Memory B cell (primary cell): Measurements from ENCODE around the gene FAM180A.

ENCODE experiments used
- ATAC-seq: fragments of 150-1000 bp; cut with Tn5 transposase; 2 replicates; pipeline ENCODE4 v1.10.0; 2021; ENCODE audit warnings: low read depth, mild to moderate bottlenecking, moderate library complexity
- DNase-seq, 2 donors: peaks; one replicate each; pipeline ENCODE4 v3.0.0; 2022; ENCODE audit warnings: low spot score in 2 of 2
- H3K27ac Mint-ChIP-seq: one replicate; pipeline ENCODE4 v1.8.0; 2022; ENCODE audit warnings: mild to moderate bottlenecking, moderate library complexity, mixed read lengths
- H3K27me3 Mint-ChIP-seq: one replicate; pipeline ENCODE4 v1.8.0; 2022; ENCODE audit warnings: mixed read lengths
- H3K36me3 Mint-ChIP-seq: one replicate; pipeline ENCODE4 v1.8.0; 2022; ENCODE audit warnings: mild to moderate bottlenecking, mixed read lengths
- H3K4me1 Mint-ChIP-seq: one replicate; pipeline ENCODE4 v1.8.0; 2022; ENCODE audit warnings: mixed read lengths
- H3K4me3 Mint-ChIP-seq: one replicate; pipeline ENCODE4 v1.8.0; 2022; ENCODE audit warnings: mild to moderate bottlenecking, moderate library complexity, mixed read lengths
- H3K9me3 Mint-ChIP-seq: one replicate; pipeline ENCODE4 v1.8.0; 2022; ENCODE audit warnings: mixed read lengths

The FAM180A gene

DNA sequence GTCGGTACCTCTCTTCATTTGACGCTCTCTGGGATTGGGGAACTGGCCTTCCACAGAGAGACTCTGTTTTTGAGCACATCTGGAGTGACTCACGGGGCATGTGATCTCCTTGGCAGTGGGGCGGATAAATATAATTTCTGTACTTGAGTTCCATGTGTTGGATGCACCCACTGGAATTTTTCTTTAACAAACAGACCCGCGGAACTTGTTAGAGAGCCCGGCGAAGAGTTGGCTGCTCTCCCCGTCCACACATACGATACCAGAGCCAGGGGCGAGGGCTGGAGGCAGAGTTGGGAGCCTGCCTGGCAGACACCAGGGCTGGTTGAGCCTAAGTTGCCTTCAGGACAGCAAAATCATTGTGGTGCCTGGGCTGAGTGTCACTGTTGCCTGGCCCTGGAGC lies at the start of gene FAM180A:
TSS of gene FAM180A (minus strand) at position 44 of the 400 bp plus-strand sequence. CDS start 233 bp downstream, outside the sequence.
- Mint-ChIP-seq H3K36me3 (no peaks in the 10 kb centered on the region), H3K4me3 (no peak within 1 kb of the TSS), H3K27ac (no peak within 1 kb of the TSS), H3K4me1 (no peaks in the 10 kb centered on the region), H3K27me3 (peaks cover 5% of the 10 kb centered on the region), H3K9me3 (no peaks in the 10 kb centered on the region)
- ATAC-seq (no peak), DNase-seq (no peak)

DNA sequence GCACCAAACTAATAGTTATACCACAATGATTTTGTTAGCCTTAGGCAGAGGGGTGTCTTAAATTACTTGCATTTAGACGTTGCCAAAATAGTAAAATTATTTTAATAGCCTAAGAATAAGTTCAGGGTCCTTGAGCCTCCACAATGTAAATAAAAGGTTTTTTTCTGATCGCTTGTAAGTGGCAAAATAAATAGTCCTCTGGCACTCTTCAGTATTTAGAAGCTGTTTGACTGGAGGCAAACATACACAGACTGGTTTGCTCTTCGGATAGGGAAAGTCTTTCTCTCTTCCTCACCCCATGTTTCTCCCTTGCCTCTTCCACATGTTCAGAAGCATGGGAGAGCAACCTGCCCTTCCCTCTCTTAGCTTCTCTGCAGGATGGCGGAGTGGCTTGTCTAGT lies 49.5 kb upstream of the FAM180A start:
- peaks cover 2% of the 10 kb centered on the region for H3K36me3 Mint-ChIP-seq
- H3K27ac Mint-ChIP-seq = no peak overlapping the region
- peaks cover 5% of the 10 kb centered on the region for H3K4me1 Mint-ChIP-seq
- peaks cover 21% of the 10 kb centered on the region for H3K27me3 Mint-ChIP-seq
- no peak for ATAC-seq
- no peak overlapping the region for H3K4me3 Mint-ChIP-seq
- H3K9me3 Mint-ChIP-seq = no peaks in the 10 kb centered on the region
- DNase-seq = no peak

DNA sequence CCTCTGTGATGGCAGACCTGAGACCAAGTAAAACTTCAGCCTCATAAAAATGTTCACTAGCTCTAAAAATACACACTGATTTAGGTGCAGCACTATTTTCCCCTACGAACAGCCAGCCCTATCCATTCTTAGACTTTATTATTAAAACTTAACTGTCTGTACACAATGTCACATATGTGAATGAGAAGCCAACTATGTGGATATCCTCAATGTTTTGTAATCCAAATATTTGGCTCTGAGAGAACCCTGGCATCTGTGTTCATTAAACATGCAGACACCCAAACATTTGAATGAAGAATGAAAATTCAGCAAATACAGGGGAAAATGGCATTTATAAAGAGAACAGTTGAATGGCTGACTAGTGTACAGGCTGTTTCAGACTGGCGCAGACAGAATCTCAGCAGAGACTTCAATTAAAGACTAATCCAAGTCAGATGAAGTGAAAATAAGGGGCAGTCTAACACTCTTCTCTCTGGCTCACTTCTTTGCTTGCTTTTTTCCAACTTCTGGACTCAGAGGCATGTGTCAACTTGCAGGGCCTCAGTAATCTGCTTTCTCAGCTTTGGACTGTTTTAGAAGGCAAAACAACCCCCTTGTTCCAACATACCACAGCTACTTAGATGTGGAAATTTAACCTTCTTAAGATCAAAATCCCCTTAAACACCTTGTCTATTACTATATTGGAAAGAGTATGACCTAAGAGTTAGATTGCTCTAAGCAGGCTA lies 47.4 kb upstream of the FAM180A start:
- peaks cover 2% of the 10 kb centered on the region for H3K4me1 Mint-ChIP-seq
- no peaks in the 10 kb centered on the region for H3K9me3 Mint-ChIP-seq
- DNase-seq (no peak), ATAC-seq (no peak)
- H3K4me3 Mint-ChIP-seq = no peak overlapping the region
- H3K36me3 Mint-ChIP-seq = peaks cover 2% of the 10 kb centered on the region
- peaks cover 19% of the 10 kb centered on the region for H3K27me3 Mint-ChIP-seq
- no peak overlapping the region for H3K27ac Mint-ChIP-seq

GRCh38 chr7:135793841-135794240 lies 45.2 kb upstream of the FAM180A start:
- no peak overlapping the region for H3K4me3 Mint-ChIP-seq

GRCh38 chr7:135792866-135793265 lies 44.3 kb upstream of the FAM180A start:
- H3K27ac Mint-ChIP-seq = no peak overlapping the region
- no peak for ATAC-seq

More at GRCh38 chr7:135793841-135794240, 45.2 kb upstream of the FAM180A start:
- no peak for DNase-seq
- H3K27me3 Mint-ChIP-seq = peaks cover 11% of the 10 kb centered on the region
- no peak overlapping the region for H3K27ac Mint-ChIP-seq
- no peaks in the 10 kb centered on the region for H3K9me3 Mint-ChIP-seq
- ATAC-seq = no peak
- no peaks in the 10 kb centered on the region for H3K4me1 Mint-ChIP-seq
- peaks cover 2% of the 10 kb centered on the region for H3K36me3 Mint-ChIP-seq

DNA sequence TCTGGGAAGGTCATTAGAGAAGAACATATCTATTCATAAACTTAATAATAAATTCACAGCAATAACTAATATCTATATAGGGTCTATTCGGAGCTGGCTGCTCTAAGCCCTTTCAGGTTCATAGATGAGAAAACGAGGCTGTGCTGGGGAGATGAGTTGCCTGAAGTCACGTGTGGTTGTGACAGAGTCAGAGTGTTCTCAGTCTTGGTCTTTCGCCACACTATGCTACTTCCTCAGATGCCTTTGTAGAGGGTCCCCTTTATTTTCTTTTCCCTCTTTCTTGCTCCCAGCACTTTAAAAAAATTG lies 43.7 kb upstream of the FAM180A start:
- Mint-ChIP-seq H3K9me3 (no peaks in the 10 kb centered on the region), H3K4me3 (no peak overlapping the region), H3K36me3 (peaks cover 2% of the 10 kb centered on the region), H3K4me1 (no peaks in the 10 kb centered on the region), H3K27ac (no peak overlapping the region), H3K27me3 (peaks cover 10% of the 10 kb centered on the region)
- ATAC-seq = no peak
- no peak for DNase-seq

More at GRCh38 chr7:135792866-135793265, 44.3 kb upstream of the FAM180A start:
- Mint-ChIP-seq H3K9me3 (no peaks in the 10 kb centered on the region), H3K4me1 (no peaks in the 10 kb centered on the region), H3K36me3 (peaks cover 2% of the 10 kb centered on the region), H3K27me3 (peaks cover 10% of the 10 kb centered on the region), H3K4me3 (no peak overlapping the region)
- DNase-seq = no peak

DNA sequence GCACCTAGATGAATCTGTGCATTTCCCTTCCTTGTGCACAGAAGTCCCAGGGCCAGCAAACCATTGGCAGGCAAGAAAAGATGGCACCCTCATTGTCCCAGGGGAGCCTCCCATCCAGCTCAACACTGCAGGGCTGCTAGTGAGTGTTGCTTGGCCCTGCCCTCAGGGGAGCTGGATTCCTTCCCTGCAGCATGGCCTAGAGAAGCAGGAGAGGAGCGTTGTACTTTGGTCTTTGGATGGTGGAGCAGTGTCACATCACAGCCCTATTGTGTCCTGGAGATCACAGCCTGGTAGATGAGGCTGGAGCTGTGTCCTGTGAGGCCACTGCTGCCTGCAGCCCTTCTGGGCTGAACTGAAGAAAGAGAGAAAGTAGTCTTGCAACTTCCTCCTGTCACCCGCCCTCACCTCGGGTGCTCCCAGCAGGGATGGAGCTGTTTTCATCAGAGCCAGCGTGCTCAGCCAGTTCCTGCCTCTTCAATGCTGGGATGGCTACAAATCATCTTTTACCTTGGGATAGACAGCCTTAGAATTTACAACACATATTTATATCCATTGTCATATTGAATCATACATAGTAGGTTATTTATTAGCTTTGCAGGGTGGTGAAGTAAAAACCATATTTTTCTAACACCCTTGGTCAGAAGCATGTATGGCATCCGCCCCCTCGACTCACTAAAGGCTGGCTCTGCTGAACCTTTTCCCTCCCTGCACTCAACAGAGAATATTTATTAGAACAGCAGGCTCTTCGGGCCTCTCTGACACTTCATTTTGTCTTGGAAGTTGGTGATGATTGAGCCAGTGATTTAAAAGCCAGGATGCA lies 43.1 kb upstream of the FAM180A start:
- H3K4me1 Mint-ChIP-seq = no peaks in the 10 kb centered on the region
- no peaks in the 10 kb centered on the region for H3K9me3 Mint-ChIP-seq
- no peak overlapping the region for H3K4me3 Mint-ChIP-seq
- ATAC-seq (no peak), DNase-seq (no peak)
- H3K27me3 Mint-ChIP-seq = peaks cover 10% of the 10 kb centered on the region
- H3K27ac Mint-ChIP-seq = no peak overlapping the region
- H3K36me3 Mint-ChIP-seq = peaks cover 2% of the 10 kb centered on the region

- Mint-ChIP-seq H3K4me1 (no peaks in the 10 kb centered on the region), H3K9me3 (no peaks in the 10 kb centered on the region)
- no peak for ATAC-seq
Observed at GRCh38 chr7:135790371-135790977, 41.9 kb upstream of the FAM180A start.

GRCh38 chr7:135789956-135790355 lies 41.3 kb upstream of the FAM180A start:
- no peak overlapping the region for H3K27ac Mint-ChIP-seq
- H3K4me1 Mint-ChIP-seq = no peaks in the 10 kb centered on the region
- ATAC-seq (no peak), DNase-seq (no peak)
- H3K36me3 Mint-ChIP-seq = peaks cover 2% of the 10 kb centered on the region
- no peaks in the 10 kb centered on the region for H3K9me3 Mint-ChIP-seq
- no peak overlapping the region for H3K4me3 Mint-ChIP-seq
- peaks cover 14% of the 10 kb centered on the region for H3K27me3 Mint-ChIP-seq

More at GRCh38 chr7:135790371-135790977, 41.9 kb upstream of the FAM180A start:
- peaks cover 2% of the 10 kb centered on the region for H3K36me3 Mint-ChIP-seq
- no peak overlapping the region for H3K4me3 Mint-ChIP-seq
- peaks cover 12% of the 10 kb centered on the region for H3K27me3 Mint-ChIP-seq
- DNase-seq = no peak
- no peak overlapping the region for H3K27ac Mint-ChIP-seq

- H3K27me3 Mint-ChIP-seq = peaks cover 17% of the 10 kb centered on the region
- H3K27ac Mint-ChIP-seq = no peak overlapping the region
- no peak for ATAC-seq
- no peaks in the 10 kb centered on the region for H3K9me3 Mint-ChIP-seq
- H3K4me3 Mint-ChIP-seq = no peak overlapping the region
- peaks cover 2% of the 10 kb centered on the region for H3K36me3 Mint-ChIP-seq
- no peaks in the 10 kb centered on the region for H3K4me1 Mint-ChIP-seq
- no peak for DNase-seq
Observed at GRCh38 chr7:135789431-135789830, 40.8 kb upstream of the FAM180A start.

- no peaks in the 10 kb centered on the region for H3K9me3 Mint-ChIP-seq
- peaks cover 15% of the 10 kb centered on the region for H3K27me3 Mint-ChIP-seq
- no peak overlapping the region for H3K4me3 Mint-ChIP-seq
- no peak for DNase-seq
- H3K36me3 Mint-ChIP-seq = no peaks in the 10 kb centered on the region
- no peak for ATAC-seq
- H3K4me1 Mint-ChIP-seq = peaks cover 6% of the 10 kb centered on the region
- no peak overlapping the region for H3K27ac Mint-ChIP-seq
Observed at GRCh38 chr7:135786911-135787310, 38.3 kb upstream of the FAM180A start.

DNA sequence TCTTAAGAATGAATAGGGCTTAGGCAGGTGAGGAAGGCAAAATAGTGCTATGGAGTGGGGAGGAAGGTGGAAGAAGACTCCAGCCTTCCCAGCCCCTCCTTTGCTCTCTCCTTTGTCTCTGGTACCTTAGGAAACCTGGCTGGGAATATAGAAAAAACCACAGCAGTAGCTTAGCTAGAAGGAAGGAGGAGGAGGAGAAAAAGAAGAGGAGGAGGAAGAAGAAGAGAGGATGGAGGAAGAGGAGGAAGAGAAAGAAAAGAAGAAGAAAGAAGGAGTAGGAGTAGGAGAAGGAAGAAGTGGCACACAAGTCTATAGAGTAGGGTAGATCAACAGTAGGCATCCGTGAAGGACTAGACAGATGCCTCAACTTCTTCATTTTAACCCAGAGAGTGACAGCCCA lies 36.5 kb upstream of the FAM180A start:
- no peak overlapping the region for H3K27ac Mint-ChIP-seq

GRCh38 chr7:135784013-135784412 lies 35.4 kb upstream of the FAM180A start:
- Mint-ChIP-seq H3K36me3 (no peaks in the 10 kb centered on the region), H3K27ac (no peak overlapping the region), H3K9me3 (no peaks in the 10 kb centered on the region), H3K27me3 (peaks cover 11% of the 10 kb centered on the region), H3K4me1 (peaks cover 6% of the 10 kb centered on the region), H3K4me3 (no peak overlapping the region)
- ATAC-seq (no peak), DNase-seq (no peak)

More for the DNA sequence above, 36.5 kb upstream of the FAM180A start:
- Mint-ChIP-seq H3K4me1 (peaks cover 6% of the 10 kb centered on the region), H3K36me3 (no peaks in the 10 kb centered on the region), H3K27me3 (peaks cover 15% of the 10 kb centered on the region), H3K4me3 (no peak overlapping the region), H3K9me3 (no peaks in the 10 kb centered on the region)
- no peak for DNase-seq
- ATAC-seq = no peak

DNA sequence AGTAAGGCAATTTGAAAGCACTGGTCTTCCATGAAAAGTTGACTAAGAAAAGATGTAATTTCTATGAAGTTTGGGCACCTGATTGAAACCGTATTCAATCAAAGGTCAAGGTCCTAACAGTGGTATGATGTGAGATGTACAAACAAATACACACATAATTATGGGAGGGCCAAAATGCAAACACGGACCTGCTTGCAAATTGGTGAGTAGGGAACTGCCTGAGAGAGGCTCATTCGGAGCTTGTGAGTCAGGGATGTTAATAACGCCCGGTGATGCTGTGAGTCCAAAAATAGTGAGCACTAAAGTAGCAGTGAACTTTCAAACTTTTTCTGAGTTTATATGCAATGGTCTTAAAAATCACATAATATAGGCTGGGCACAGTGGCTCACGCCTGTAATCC lies 34.2 kb upstream of the FAM180A start:
- Mint-ChIP-seq H3K36me3 (peaks cover 1% of the 10 kb centered on the region), H3K27me3 (peaks cover 11% of the 10 kb centered on the region), H3K4me3 (no peak overlapping the region), H3K4me1 (peaks cover 6% of the 10 kb centered on the region), H3K9me3 (peaks cover 4% of the 10 kb centered on the region), H3K27ac (no peak overlapping the region)
- ATAC-seq = no peak
- no peak for DNase-seq
